Immature natural killer cell (primary cell): ENCODE data around the gene PPP1R2. TPM values are rescaled to one million over a fixed set of nuclear protein-coding genes. Genes with fewer than 3 reads are reported as not detected.
"Not testable (repeated sequence)": the region's sequence is repeated elsewhere in the genome, so short reads cannot be mapped to it uniquely, and the experiment has no call there.

Experiments used
- DNase-seq, 3 donors: peaks; one replicate each; pipeline ENCODE4 v3.0.0; 2022; ENCODE audit warnings: mixed read lengths in 1 of 3
- H3K27ac Mint-ChIP-seq, 6 donors: one replicate each; pipeline ENCODE4 v1.8.0; 2020; ENCODE audit warnings: mixed read lengths in 6 of 6, mild to moderate bottlenecking in 5 of 6, inconsistent platforms in 4 of 6, moderate library complexity in 3 of 6
- H3K27me3 Mint-ChIP-seq, 3 donors: one replicate each; pipeline ENCODE4 v1.8.0; 2020 to 2021; ENCODE audit warnings: low read depth in 3 of 3, mild to moderate bottlenecking in 3 of 3, mixed read lengths in 3 of 3, moderate library complexity in 3 of 3, inconsistent platforms in 1 of 3
- H3K36me3 Mint-ChIP-seq, 3 donors: one replicate each; pipeline ENCODE4 v1.8.0; 2020; ENCODE audit warnings: mixed read lengths in 3 of 3, inconsistent platforms in 2 of 3, mild to moderate bottlenecking in 2 of 3
- H3K4me1 Mint-ChIP-seq, 2 donors: one replicate each; pipeline ENCODE4 v1.8.0; 2020; ENCODE audit warnings: inconsistent platforms in 2 of 2, mild to moderate bottlenecking in 2 of 2, mixed read lengths in 2 of 2, moderate library complexity in 1 of 2
- H3K4me3 Mint-ChIP-seq, 5 donors: one replicate each; pipeline ENCODE4 v1.8.0; 2020; ENCODE audit warnings: mild to moderate bottlenecking in 5 of 5, mixed read lengths in 5 of 5, inconsistent platforms in 3 of 5, moderate library complexity in 3 of 5
- H3K9me3 Mint-ChIP-seq, 6 donors: one replicate each; pipeline ENCODE4 v1.8.0; 2020; ENCODE audit warnings: mild to moderate bottlenecking in 6 of 6, mixed read lengths in 6 of 6, inconsistent platforms in 4 of 6, moderate library complexity in 3 of 6
- polyA plus RNA-seq, 3 donors: library from polyadenylated mRNA; unstranded; fragments of 300-500 nt; fragmentation: Illumina TruSeq; gene quantifications; one replicate each; pipeline ENCODE4 v1.2.3, GENCODE V29; 2021

Gene PPP1R2
- polyA plus RNA-seq, 3 donors from 2014 or later, result 118 to 123 (median 120) TPM

DNA sequence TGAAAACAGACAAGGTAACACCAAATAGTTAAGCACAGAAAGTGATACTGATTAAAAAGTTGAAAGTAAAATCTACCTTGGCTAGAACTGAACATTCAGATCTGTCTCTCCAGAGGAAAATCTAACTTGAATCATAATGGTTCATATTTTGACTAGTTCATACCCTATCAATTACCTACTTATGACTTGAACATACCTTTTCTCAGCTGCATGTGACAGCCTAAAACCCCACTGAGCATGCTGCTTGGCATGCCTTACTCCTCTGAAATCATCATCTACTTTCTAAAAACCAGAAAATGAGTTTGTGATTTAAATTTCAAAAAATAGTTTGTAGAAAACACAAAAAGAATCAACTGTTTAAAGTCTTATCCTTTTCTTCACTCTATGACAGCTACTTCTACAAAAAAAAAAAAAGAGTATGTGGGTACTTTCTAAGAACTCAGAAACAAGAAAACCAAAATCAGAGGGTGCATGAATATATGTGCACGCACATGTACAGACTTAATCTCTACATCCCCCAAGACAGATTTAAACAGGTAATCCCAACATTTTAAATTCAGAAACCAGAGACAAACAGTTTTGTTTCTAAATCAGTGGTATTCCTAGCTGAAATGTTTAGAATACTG is 28.4 kb downstream of the PPP1R2 start:
- Mint-ChIP-seq H3K36me3 (peaks cover 12 to 41% (median 22%) of the 10 kb centered on the region in 3 donors), H3K27ac (peak overlapping the region in 2 of 6 donors; percentile 8 to 25)
- H3K4me3 Mint-ChIP-seq, H3K9me3 Mint-ChIP-seq, H3K4me1 Mint-ChIP-seq, H3K27me3 Mint-ChIP-seq, DNase-seq: not testable (repeated sequence)

GRCh38 chr3:195512798-195513345 is 30.3 kb downstream of the PPP1R2 start:
- Mint-ChIP-seq H3K36me3 (peaks cover 15 to 43% (median 27%) of the 10 kb centered on the region in 3 donors), H3K4me3 (no peak overlapping the region), H3K27me3 (no peaks in the 10 kb centered on the region), H3K4me1 (peaks cover 4 to 7% of the 10 kb centered on the region in 2 donors), H3K27ac (peak overlapping the region in 4 of 6 donors; percentile 5 to 26 (median 18)), H3K9me3 (no peaks in the 10 kb centered on the region)
- DNase-seq, result no peak

GRCh38 chr3:195511136-195511535 is 32.0 kb downstream of the PPP1R2 start:
- no peak for DNase-seq
- Mint-ChIP-seq H3K4me3 (no peak overlapping the region), H3K36me3 (peaks cover 18 to 38% (median 21%) of the 10 kb centered on the region in 3 donors), H3K9me3 (no peaks in the 10 kb centered on the region), H3K27me3 (no peaks in the 10 kb centered on the region), H3K27ac (peak overlapping the region in 4 of 6 donors; percentile 11 to 74 (median 38)), H3K4me1 (peaks cover 4 to 7% of the 10 kb centered on the region in 2 donors)

GRCh38 chr3:195508185-195508584 is 34.9 kb downstream of the PPP1R2 start:
- H3K27ac Mint-ChIP-seq, result peak overlapping the region in 5 of 6 donors; percentile 45 to 79 (median 68)
- H3K4me1 Mint-ChIP-seq, result peaks cover 4 to 7% of the 10 kb centered on the region in 2 donors
- H3K27me3 Mint-ChIP-seq, result no peaks in the 10 kb centered on the region
- peaks cover 10 to 18% (median 12%) of the 10 kb centered on the region in 3 donors for H3K36me3 Mint-ChIP-seq
- no peak overlapping the region for H3K4me3 Mint-ChIP-seq
- DNase-seq, result no peak
- no peaks in the 10 kb centered on the region for H3K9me3 Mint-ChIP-seq

DNA sequence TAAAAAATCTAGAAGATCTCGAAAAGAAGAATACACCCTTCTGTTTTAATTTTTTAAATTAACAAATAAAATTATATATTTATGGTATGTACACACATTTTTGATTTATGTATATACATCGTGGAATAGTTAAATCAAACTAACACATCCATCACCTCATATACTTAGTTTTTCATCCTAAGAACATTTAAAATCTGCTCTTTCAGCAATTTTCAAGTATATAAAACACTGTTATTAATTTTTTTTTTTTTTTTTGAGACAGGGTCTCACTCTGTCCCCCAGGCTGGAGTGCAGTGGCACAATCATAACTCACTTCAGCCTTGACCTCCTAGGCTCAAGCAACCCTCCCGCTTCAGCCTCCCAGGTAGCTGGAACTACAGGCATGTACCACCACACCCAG is 67.5 kb downstream of the PPP1R2 start:
- Mint-ChIP-seq H3K9me3 (no peaks in the 10 kb centered on the region), H3K4me1 (no peaks in the 10 kb centered on the region), H3K27me3 (peaks cover 0 to 10% (median 3%) of the 10 kb centered on the region in 3 donors), H3K27ac (no peak overlapping the region), H3K36me3 (peaks cover 0 to 4% (median 0%) of the 10 kb centered on the region in 3 donors), H3K4me3 (no peak overlapping the region)
- DNase-seq, result no peak

- H3K27me3 Mint-ChIP-seq, result peaks cover 0 to 10% (median 3%) of the 10 kb centered on the region in 3 donors
- not testable (repeated sequence) for DNase-seq, H3K9me3 Mint-ChIP-seq, H3K4me3 Mint-ChIP-seq, H3K36me3 Mint-ChIP-seq, H3K4me1 Mint-ChIP-seq, H3K27ac Mint-ChIP-seq
These were observed 68.0 kb downstream of the PPP1R2 start for GRCh38 chr3:195475116-195475515.

DNA sequence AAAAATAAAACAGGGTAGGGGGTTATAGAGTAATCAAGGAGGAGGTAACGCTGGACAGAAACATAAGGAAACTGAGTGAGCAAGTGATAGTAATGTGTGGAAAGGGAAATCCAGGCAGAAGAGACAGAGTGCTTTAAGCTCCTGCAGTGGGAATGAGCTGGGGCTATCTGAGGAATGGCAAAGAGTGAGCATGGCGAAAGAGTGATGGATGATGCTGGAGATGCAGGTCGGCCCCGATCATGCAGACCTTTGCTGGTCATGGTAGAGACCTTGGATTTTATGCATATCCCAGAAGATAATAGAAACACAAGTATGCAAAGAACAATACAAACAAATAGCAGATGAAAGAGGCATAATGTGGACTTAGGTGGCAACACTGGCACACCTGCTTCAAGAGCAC is 74.3 kb downstream of the PPP1R2 start:
- no peak overlapping the region for H3K4me3 Mint-ChIP-seq
- H3K4me1 Mint-ChIP-seq, result no peaks in the 10 kb centered on the region
- DNase-seq, result no peak
- no peak overlapping the region for H3K27ac Mint-ChIP-seq
- H3K27me3 Mint-ChIP-seq, result peaks cover 0 to 6% (median 0%) of the 10 kb centered on the region in 3 donors
- no peaks in the 10 kb centered on the region for H3K9me3 Mint-ChIP-seq
- no peaks in the 10 kb centered on the region for H3K36me3 Mint-ChIP-seq

- Mint-ChIP-seq H3K4me3 (no peak overlapping the region), H3K4me1 (no peaks in the 10 kb centered on the region), H3K36me3 (no peaks in the 10 kb centered on the region), H3K27me3 (peaks cover 0 to 4% (median 0%) of the 10 kb centered on the region in 3 donors), H3K27ac (no peak overlapping the region), H3K9me3 (no peaks in the 10 kb centered on the region)
- no peak for DNase-seq
These were observed 74.7 kb downstream of the PPP1R2 start for GRCh38 chr3:195468391-195468776.

- peaks cover 0 to 4% (median 0%) of the 10 kb centered on the region in 3 donors for H3K27me3 Mint-ChIP-seq
- no peak for DNase-seq
- no peak overlapping the region for H3K27ac Mint-ChIP-seq
- no peak overlapping the region for H3K4me3 Mint-ChIP-seq
- H3K9me3 Mint-ChIP-seq, result no peaks in the 10 kb centered on the region
- H3K36me3 Mint-ChIP-seq, result no peaks in the 10 kb centered on the region
- H3K4me1 Mint-ChIP-seq, result no peaks in the 10 kb centered on the region
These were observed 75.3 kb downstream of the PPP1R2 start for GRCh38 chr3:195467641-195468390.

DNA sequence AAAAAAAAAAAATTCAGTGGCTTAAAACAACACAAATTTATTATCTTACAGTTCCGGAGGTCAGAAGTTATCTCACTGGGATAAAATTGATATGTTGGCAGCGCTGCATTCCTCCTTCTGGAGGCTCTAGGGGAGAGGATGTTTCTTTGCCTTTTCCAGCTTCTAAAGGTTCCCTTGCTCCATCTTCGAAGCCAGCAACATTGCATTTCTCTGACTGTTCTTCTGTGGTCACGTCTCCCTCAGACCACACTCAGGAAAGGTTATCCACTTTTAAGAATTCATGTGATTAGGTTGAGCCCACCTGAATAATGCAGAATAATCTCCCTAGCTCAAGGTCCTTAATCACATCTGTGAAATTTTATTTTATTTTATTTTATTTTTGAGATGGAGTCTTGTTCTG is 76.9 kb downstream of the PPP1R2 start:
- Mint-ChIP-seq H3K27ac (no peak overlapping the region), H3K27me3 (peaks cover 0 to 4% (median 2%) of the 10 kb centered on the region in 3 donors)

More for the DNA sequence above, 76.9 kb downstream of the PPP1R2 start:
- no peaks in the 10 kb centered on the region for H3K36me3 Mint-ChIP-seq
- H3K4me1 Mint-ChIP-seq, result no peaks in the 10 kb centered on the region
- H3K9me3 Mint-ChIP-seq, result no peaks in the 10 kb centered on the region
- no peak for DNase-seq
- H3K4me3 Mint-ChIP-seq, result no peak overlapping the region

Other genes with a start within 250 kb of the PPP1R2 start
- gene ACAP2, start 100.3 kb downstream of the PPP1R2 start, polyA plus RNA-seq, result 10 to 100 TPM; 41.0 to 74.1 (median 53.0) TPM
- gene APOD, start 40.6 kb upstream of the PPP1R2 start, polyA plus RNA-seq, result not detected
- gene MUC20, start 177.7 kb upstream of the PPP1R2 start, polyA plus RNA-seq, result 1 to 10 TPM in 1 of 3 donors, not detected in 2; 1.2 TPM